GM11168 (cell line): ENCODE measurements around the gene WDR76.

Experiments
- in situ Hi-C: fragments of 300-500 bp; cut with MboI; formaldehyde crosslinking; loops from one replicate; pipeline ENCODE4 v1.12.0; 2022; ENCODE audit warnings: low sequenced_read_pairs; ENCODE audit not compliant: unreplicated experiment

Gene WDR76

GRCh38 chr15:43873651-43874050 lies 46.8 kb downstream of the WDR76 start:
- in situ Hi-C loops, result no loop called here

DNA sequence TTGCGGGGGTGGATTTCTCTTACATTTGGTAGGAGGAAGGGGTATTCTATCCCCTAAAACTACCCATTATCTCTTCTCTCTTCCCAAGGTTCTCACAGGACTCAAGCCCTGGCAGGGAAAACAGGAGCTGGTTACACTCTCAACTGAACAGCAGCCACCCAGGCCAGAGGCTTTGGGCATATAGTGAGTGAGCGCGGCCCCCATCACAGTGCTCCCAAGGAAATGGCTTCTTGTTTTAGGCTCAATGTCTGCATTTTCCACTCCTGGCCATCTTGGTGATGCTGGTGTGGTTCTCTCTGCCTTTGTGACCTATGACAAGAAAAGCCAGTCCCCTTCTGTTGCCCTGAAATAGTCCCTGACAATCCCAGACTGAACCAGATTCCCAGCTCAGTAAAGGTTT lies 50.1 kb downstream of the WDR76 start:
- in situ Hi-C loops, result no loop called here

DNA sequence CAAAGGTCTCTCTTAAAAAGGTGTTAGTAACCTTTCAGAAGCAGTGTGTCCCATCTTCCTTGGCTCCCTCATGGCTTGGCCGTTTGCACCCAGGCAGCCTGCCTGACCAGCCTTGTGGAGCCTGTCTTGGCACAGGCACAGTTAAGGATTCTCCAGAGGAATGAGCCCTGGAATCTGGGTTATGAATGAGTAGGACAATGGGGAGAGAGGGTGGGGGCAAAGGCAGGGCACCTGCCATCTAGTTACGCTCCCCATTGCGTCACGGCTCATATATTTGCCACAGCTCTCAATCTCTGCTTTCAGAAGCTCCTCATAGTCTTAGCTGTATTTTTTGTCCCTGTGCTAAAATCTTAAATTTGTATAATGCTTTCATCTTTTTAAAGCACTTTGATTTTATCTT lies 50.6 kb downstream of the WDR76 start:
- in situ Hi-C loops, result no loop called here

GRCh38 chr15:43878446-43878845 lies 51.6 kb downstream of the WDR76 start:
- in situ Hi-C loops, result no loop called here

- in situ Hi-C loops, result no loop called here
Measured at GRCh38 chr15:43879386-43880355, 52.9 kb downstream of the WDR76 start.

DNA sequence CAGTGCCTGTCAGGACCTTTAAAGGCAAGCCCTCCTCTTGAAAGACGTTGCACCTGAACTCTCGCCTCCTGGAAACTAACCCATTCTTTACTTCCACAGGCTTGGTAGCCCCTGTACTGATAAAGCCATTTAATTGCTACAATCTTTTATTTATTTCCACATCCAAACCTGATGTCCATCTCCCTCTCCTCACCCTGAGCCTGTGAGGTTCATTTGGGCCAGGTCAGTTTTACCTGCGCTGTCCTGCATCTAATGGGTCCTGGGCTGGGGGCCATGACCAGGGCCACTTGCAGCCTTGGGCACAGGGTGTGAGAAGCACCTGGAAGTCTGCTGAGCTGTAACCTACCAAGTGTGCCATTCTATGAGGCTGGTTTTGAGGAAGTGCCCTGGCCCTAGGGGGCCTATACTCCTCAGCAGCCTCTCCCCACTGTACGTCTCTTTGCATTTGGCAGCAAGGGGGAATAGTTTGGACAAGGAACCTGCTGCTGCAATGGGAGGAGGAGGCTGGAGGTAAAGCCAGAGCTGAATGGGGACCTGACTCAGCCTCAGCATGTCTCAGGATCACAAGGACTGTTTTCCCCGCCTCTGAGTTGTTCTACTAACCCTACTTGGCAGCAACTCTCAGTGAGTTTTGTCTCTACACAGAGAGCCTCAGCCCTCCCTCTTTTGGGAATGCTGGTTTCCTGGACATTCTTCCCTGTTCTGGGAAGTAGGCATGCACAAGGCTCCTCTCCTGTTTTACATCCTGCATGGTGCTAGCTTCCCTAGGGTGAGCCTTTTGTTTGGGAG lies 53.8 kb downstream of the WDR76 start:
- in situ Hi-C loops, result no loop called here

DNA sequence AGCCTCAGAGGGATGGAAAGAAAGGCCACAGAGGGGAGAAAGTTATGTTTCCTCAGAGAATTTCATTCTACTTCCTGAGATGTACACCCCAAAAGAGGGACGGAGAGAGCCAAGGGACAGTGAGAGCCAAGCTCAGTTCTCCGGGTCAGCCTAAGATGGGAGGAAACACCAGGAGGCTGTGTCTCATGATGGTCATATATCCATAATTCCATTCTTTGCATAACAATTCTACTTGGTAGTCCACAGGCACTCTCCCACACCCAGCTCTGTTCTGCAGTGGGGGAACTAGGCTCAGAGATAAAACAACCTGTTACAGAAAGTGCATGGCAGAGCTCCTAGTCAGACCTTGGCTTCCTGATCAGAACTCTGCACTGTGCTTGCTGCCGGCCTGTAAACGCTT lies 54.4 kb downstream of the WDR76 start:
- in situ Hi-C loops, result no loop called here

GRCh38 chr15:43881944-43882343 lies 55.1 kb downstream of the WDR76 start:
- in situ Hi-C loops, result no loop called here

GRCh38 chr15:43883571-43883970 lies 56.8 kb downstream of the WDR76 start:
- in situ Hi-C loops, result no loop called here

DNA sequence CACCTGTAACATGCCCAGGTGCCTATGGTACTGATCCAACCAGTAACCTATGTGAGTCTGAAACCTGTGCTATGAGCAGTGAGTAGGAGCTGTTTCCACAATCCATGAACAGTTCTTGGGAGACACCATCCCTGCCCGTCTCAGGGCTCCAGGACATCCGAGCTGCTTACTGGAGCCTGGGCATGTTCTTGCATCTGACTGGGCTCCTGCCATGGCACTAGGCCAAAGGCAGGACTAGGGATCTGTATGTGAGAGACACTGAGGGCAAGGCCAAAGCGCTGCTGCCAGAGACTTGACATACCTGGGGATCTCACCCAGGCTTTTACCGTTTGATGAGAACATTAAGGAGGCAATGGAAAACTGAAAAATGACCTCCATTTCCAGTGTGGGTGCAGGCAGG lies 59.8 kb downstream of the WDR76 start:
- in situ Hi-C loops, result no loop called here

GRCh38 chr15:43887901-43888300 lies 61.1 kb downstream of the WDR76 start:
- in situ Hi-C loops, result no loop called here

GRCh38 chr15:43889042-43889441 lies 62.2 kb downstream of the WDR76 start:
- in situ Hi-C loops, result no loop called here

DNA sequence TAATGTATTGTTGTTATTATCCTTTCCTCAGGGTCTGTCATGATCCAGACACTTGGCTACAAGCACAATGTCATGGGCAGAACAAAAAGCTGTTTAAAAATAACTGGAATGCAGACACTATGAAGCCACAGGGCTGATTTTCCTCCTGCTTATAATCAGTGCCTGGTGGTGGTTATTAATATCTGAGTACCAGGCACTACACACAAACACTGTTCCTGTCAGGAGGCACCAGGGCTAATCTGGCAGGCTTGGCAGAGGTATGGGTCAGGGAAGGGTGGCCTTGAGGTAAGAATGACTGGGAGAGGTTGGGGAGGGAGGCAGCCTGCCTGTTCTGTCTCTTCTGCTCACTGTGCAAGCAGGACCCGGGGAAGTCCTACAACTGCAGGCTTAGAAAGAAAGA lies 67.2 kb downstream of the WDR76 start:
- in situ Hi-C loops, result no loop called here

DNA sequence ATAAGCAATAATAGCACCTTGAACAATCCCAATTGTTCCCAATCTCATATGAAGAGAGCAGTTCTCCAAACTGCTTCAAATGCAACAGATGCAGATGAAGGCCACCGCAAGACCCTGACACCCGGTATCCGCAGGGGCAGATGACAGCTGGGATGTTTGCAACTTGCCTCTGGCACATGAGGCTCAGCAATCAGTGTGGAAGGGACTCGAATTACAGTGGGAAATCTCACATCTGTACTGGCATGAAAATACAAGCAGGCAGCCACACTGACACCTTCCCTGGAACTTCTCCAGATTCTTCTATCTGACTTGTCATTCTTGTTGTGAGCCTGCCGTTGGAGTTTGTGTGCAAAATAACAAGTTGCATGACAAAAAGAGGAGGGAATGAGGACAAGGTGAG lies 68.8 kb downstream of the WDR76 start:
- in situ Hi-C loops, result no loop called here

GRCh38 chr15:43896543-43896942 lies 69.7 kb downstream of the WDR76 start:
- in situ Hi-C loops, result no loop called here

DNA sequence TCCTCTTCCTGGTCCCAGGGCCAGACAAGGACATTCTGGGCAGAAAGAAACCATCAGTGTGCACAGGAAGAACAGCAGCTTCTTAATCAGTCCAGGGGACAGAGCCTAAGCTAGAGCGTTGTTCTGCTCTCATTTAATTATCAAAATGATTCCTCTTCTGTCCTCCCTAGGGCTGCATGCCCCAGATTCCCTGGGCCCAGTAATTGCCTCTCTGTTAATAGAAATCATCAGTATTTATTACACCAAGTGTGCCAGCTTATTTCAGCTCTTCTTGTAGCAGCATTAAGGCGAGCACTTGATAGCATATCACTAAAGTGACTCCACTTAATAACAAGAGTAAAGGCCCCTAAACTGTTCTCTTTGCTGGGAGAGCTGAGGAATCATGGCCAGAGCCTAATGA lies 72.1 kb downstream of the WDR76 start:
- in situ Hi-C loops, result no loop called here

- in situ Hi-C loops, result loop anchor here (25.0 kb wide), 1 partner anchor 312 kb away; no protein-coding TSS in a partner anchor
Measured at GRCh38 chr15:43899928-43900327, 73.1 kb downstream of the WDR76 start.

DNA sequence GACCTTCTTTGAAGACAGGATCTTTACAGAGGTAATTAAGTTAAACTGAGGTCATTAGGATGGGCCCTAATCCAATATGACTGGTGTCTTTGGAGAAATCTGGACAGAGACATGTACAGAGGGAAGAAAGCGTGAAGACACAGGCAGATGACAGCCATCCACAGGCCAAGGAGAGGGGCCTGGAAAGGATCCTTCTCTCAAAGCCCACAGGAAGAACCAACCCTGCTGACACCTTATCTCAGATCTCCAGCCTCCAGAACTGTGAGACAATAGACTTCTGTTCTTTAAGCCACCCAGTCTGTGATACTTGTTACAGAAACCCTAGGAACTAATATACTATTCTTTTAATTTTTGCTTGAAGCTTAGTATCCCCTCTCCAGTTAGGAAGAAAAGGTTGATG lies 74.2 kb downstream of the WDR76 start:
- in situ Hi-C loops, result loop anchor here (25.0 kb wide), 1 partner anchor 311 kb away; no protein-coding TSS in a partner anchor

GRCh38 chr15:43901495-43901894 lies 74.7 kb downstream of the WDR76 start:
- in situ Hi-C loops, result loop anchor here (25.0 kb wide), 1 partner anchor 311 kb away; no protein-coding TSS in a partner anchor

DNA sequence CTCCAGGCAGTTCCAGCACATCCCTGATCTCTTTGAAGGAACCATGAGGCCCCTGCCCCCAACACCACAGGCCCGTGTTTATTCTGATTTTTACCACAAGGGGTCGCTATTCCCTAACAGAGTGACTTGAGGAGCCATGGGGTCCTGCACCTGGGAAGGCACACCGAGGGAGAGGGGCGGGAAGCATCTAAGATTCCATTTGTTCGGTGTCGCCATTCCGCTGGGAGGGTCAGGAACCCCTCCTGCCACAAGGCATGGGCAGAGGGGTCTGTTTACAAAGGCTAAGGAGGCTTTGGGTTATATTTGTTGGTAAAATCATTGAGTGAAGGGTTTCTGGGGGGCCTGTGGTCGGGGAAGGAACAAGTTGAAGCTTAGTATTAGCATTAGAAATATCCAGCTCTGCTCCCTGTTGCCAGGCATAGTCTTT lies 77.1 kb downstream of the WDR76 start:
- in situ Hi-C loops, result loop anchor here (25.0 kb wide), 1 partner anchor 308 kb away; no protein-coding TSS in a partner anchor

- in situ Hi-C loops, result loop anchor here (5.0 to 25.0 kb wide), 2 partner anchors 162 to 307 kb away; no protein-coding TSS in a partner anchor
Measured at GRCh38 chr15:43905755-43906154, 79.0 kb downstream of the WDR76 start.
